GM23248 (cell line): ENCODE results near the gene ARID3B. TPM values are rescaled to one million over a fixed set of nuclear protein-coding genes. Genes with fewer than 3 reads are reported as not detected.
"Not testable (repeated sequence)": the region's sequence is repeated elsewhere in the genome, so short reads cannot be mapped to it uniquely, and the experiment has no call there.

ENCODE experiments used
- DNase-seq: peaks from one replicate; pipeline ENCODE4 v3.0.0-alpha.2; 2015
- H2AFZ ChIP-seq: fragments of 200-600 bp; sonication (generic); 2 replicates; pipeline ENCODE4 v1.6.1; 2016; ENCODE audit warnings: antibody characterized with exemption
- H3F3A ChIP-seq: fragments of 200-600 bp; sonication (generic); 2 replicates; pipeline ENCODE4 v1.6.1; 2016; ENCODE audit warnings: mild to moderate bottlenecking, antibody characterized with exemption, mixed run types; ENCODE audit not compliant: insufficient read depth
- H3K27ac ChIP-seq: fragments of 200-600 bp; sonication (generic); 2 replicates; pipeline ENCODE4 v1.5.1; 2016; ENCODE audit warnings: mild to moderate bottlenecking
- H3K27me3 ChIP-seq: fragments of 200-600 bp; sonication (generic); replicated peaks from 2 replicates; pipeline ENCODE4 v1.6.1; 2016; ENCODE audit warnings: mild to moderate bottlenecking; ENCODE audit not compliant: insufficient read depth
- H3K36me3 ChIP-seq: fragments of 200-600 bp; sonication (generic); 2 replicates; pipeline ENCODE4 v1.6.1; 2016; ENCODE audit warnings: low read depth, mild to moderate bottlenecking
- H3K4me1 ChIP-seq: fragments of 200-600 bp; sonication (generic); 2 replicates; pipeline ENCODE4 v1.6.1; 2016; ENCODE audit warnings: mild to moderate bottlenecking; ENCODE audit not compliant: insufficient read depth
- H3K4me2 ChIP-seq: fragments of 200-600 bp; sonication (generic); one replicate; pipeline ENCODE4 v1.6.1; 2016; ENCODE audit warnings: mild to moderate bottlenecking; ENCODE audit not compliant: unreplicated experiment
- H3K4me3 ChIP-seq: fragments of 200-600 bp; sonication (generic); 2 replicates; pipeline ENCODE4 v1.5.1; 2016; ENCODE audit warnings: mild to moderate bottlenecking
- H3K79me2 ChIP-seq: fragments of 200-600 bp; sonication (generic); 2 replicates; pipeline ENCODE4 v1.6.1; 2016; ENCODE audit warnings: mild to moderate bottlenecking; ENCODE audit not compliant: insufficient read depth
- H3K9ac ChIP-seq: fragments of 200-600 bp; sonication (generic); 2 replicates; pipeline ENCODE4 v1.6.1; 2016; ENCODE audit warnings: mild to moderate bottlenecking
- H3K9me2 ChIP-seq: fragments of 200-600 bp; sonication (generic); 2 replicates; pipeline ENCODE4 v1.6.1; 2016; ENCODE audit warnings: mixed run types, mild to moderate bottlenecking, moderate library complexity; ENCODE audit not compliant: insufficient read depth
- H3K9me3 ChIP-seq: fragments of 200-600 bp; sonication (generic); one replicate; pipeline ENCODE4 v1.6.1; 2017; ENCODE audit warnings: low read depth
- H4K20me1 ChIP-seq: fragments of 200-600 bp; sonication (generic); 2 replicates; pipeline ENCODE4 v1.6.0; 2016; ENCODE audit not compliant: insufficient read depth
- EZH2 ChIP-seq: fragments of 200-600 bp; sonication (generic); IDR thresholded peaks from 2 replicates; pipeline ENCODE4 v1.6.1; 2018; ENCODE audit warnings: antibody characterized with exemption, mild to moderate bottlenecking; ENCODE audit not compliant: insufficient read depth, poor library complexity, severe bottlenecking
- EZH2phosphoT487 ChIP-seq: fragments of 200-600 bp; sonication (generic); IDR thresholded peaks from 2 replicates; pipeline ENCODE4 v1.6.1; 2018; ENCODE audit warnings: antibody characterized with exemption, moderate library complexity, mild to moderate bottlenecking, low read depth; ENCODE audit not compliant: insufficient read depth
- WGBS, 2 experiments: methylation state at CpG; one replicate each; pipeline ENCODE4 v1.1.6; 2015 to 2017; ENCODE audit warnings: low lambda C conversion rate in 2 of 2, low coverage in 1 of 2; ENCODE audit errors: missing lambda C conversion rate in 2 of 2; 5-methylcytosine and 5-hydroxymethylcytosine counted together
- in situ Hi-C: fragments of 300-500 bp; cut with MboI; formaldehyde crosslinking; loops from 2 replicates; pipeline ENCODE4 v1.15.0; 2020
- polyA plus RNA-seq: library from polyadenylated mRNA; unstranded; fragments of >200 nt; fragmentation: Nextera tagmentation; extraction: Ambion mirVana; gene quantifications from 2 replicates; pipeline ENCODE4 v1.2.1, GENCODE V29; 2016
- total RNA-seq: library from RNA; depleted of rRNA; stranded (reverse); fragments of >200 nt; shearing (Covaris generic); gene quantifications from 2 replicates; pipeline ENCODE4 v1.2.3, GENCODE V29; 2014

The ARID3B gene
- total and polyA plus RNA-seq, 2 experiments from 2014 or later = 2.1 to 4.9 TPM

GRCh38 chr15:74594455-74594854 lies 53.4 kb downstream of the ARID3B start:
- H3K9me3 ChIP-seq = no peaks in the 10 kb centered on the region
- H4K20me1 ChIP-seq = no peaks in the 10 kb centered on the region
- H2AFZ ChIP-seq = no peak overlapping the region
- H3K4me1 ChIP-seq = peaks cover 7% of the 10 kb centered on the region
- H3K27ac ChIP-seq = no peak overlapping the region
- no peak overlapping the region for H3K9ac ChIP-seq
- H3F3A ChIP-seq = no peaks in the 10 kb centered on the region
- 88 to 92% methylated on average over 4 of the region's 4 CpGs for WGBS, 2 experiments
- H3K9me2 ChIP-seq = no peaks in the 10 kb centered on the region
- H3K79me2 ChIP-seq = 0 out of 2 replicates have a peak, but pooled peaks cover 4% of the 10 kb centered on the region
- in situ Hi-C loops = no loop called here
- H3K36me3 ChIP-seq = no peaks in the 10 kb centered on the region
- no peak for DNase-seq
- no peak overlapping the region for H3K4me3 ChIP-seq
- no peak overlapping the region for H3K4me2 ChIP-seq
- H3K27me3 ChIP-seq = no peaks in the 10 kb centered on the region
- no peak for TF ChIP-seq EZH2
- TF ChIP-seq EZH2phosphoT487 = no peak

- no peaks in the 10 kb centered on the region for H3F3A ChIP-seq
- H3K36me3 ChIP-seq = no peaks in the 10 kb centered on the region
- in situ Hi-C loops = no loop called here
- H3K27ac ChIP-seq = no peak overlapping the region
- no peak overlapping the region for H3K9ac ChIP-seq
- 85 to 89% methylated on average over 5 of the region's 5 CpGs for WGBS, 2 experiments
- no peak overlapping the region for H2AFZ ChIP-seq
- H3K79me2 ChIP-seq = 0 out of 2 replicates have a peak, but pooled peaks cover 7% of the 10 kb centered on the region
- H4K20me1 ChIP-seq = no peaks in the 10 kb centered on the region
- no peak for TF ChIP-seq EZH2
- no peak for TF ChIP-seq EZH2phosphoT487
- H3K27me3 ChIP-seq = no peaks in the 10 kb centered on the region
- H3K4me2 ChIP-seq = no peak overlapping the region
- no peaks in the 10 kb centered on the region for H3K9me3 ChIP-seq
- H3K4me3 ChIP-seq = no peak overlapping the region
- H3K4me1 ChIP-seq = peaks cover 8% of the 10 kb centered on the region
- no peak for DNase-seq
- H3K9me2 ChIP-seq = no peaks in the 10 kb centered on the region
These were observed 54.3 kb downstream of the ARID3B start for GRCh38 chr15:74595271-74595670.

- H3K4me3 ChIP-seq, H3K9me3 ChIP-seq, H3K4me2 ChIP-seq, H2AFZ ChIP-seq, DNase-seq, H3K79me2 ChIP-seq, H3K4me1 ChIP-seq, H3K27me3 ChIP-seq, H3K36me3 ChIP-seq, H3K9me2 ChIP-seq, H3F3A ChIP-seq, H3K9ac ChIP-seq, H4K20me1 ChIP-seq, H3K27ac ChIP-seq, in situ Hi-C loops: not testable (repeated sequence)
- WGBS, 2 experiments = 78% methylated on average over 6 to 11 of the region's 11 CpGs
These were observed 55.7 kb downstream of the ARID3B start for GRCh38 chr15:74596736-74597135.

- H3K4me1 ChIP-seq, DNase-seq: not testable (repeated sequence)
These were observed 56.2 kb downstream of the ARID3B start for GRCh38 chr15:74597146-74597705.

More at GRCh38 chr15:74597146-74597705, 56.2 kb downstream of the ARID3B start:
- 90% methylated on average over 9 to 16 of the region's 16 CpGs for WGBS, 2 experiments
- H3K4me3 ChIP-seq, H3K4me2 ChIP-seq, H3K9me2 ChIP-seq, in situ Hi-C loops, H3K9ac ChIP-seq, H4K20me1 ChIP-seq, H3K36me3 ChIP-seq, H3F3A ChIP-seq, H3K27me3 ChIP-seq, H3K27ac ChIP-seq, H2AFZ ChIP-seq, H3K9me3 ChIP-seq, H3K79me2 ChIP-seq: not testable (repeated sequence)
